Activated CD4-positive, alpha-beta T cell treated with anti-CD3 and anti-CD28 coated beads, Interleukin-2, amount 50 U/mL, for 1 hour (primary cell): Measurements from ENCODE around the gene CCNYL1.

ENCODE experiments used
- DNase-seq: peaks from one replicate; pipeline ENCODE4 v3.0.0-alpha.2; 2020

The CCNYL1 gene

DNA sequence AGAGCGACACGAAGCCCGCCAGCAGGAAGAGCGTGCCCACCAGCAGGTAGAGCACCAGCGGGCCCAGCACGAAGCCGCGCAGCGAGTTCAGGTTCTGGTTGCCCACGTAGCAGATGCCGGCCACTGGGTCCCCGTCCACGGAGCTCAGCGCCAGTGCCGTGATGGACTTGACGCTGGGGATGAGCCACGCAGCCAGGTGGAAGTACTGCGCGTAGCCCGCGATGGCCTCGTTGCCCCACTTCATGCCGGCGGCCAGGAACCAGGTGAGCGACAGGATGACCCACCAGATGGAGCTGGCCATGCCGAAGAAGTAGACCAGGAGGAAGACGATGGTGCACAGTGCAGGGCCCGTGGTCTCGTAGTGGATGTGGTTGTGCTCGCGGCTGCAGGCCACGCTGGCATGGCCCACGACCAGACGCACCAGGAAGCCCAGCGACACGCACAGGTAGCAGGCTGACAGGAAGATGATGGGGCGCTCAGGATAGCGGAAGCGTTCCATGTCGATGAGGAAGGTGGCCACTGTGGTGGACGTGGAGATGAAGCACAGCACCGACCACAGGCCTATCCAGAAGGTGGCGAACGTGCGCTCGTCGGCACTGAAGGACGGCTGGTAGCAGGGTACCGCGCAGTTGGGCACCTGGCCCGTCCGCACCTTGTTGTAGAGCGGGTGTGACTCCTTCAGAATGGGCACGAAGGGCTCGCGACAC is 56.2 kb downstream of the CCNYL1 start:
- no peak for DNase-seq

GRCh38 chr2:207768168-207768865 is 56.9 kb downstream of the CCNYL1 start:
- peak; percentile 13 for DNase-seq

DNA sequence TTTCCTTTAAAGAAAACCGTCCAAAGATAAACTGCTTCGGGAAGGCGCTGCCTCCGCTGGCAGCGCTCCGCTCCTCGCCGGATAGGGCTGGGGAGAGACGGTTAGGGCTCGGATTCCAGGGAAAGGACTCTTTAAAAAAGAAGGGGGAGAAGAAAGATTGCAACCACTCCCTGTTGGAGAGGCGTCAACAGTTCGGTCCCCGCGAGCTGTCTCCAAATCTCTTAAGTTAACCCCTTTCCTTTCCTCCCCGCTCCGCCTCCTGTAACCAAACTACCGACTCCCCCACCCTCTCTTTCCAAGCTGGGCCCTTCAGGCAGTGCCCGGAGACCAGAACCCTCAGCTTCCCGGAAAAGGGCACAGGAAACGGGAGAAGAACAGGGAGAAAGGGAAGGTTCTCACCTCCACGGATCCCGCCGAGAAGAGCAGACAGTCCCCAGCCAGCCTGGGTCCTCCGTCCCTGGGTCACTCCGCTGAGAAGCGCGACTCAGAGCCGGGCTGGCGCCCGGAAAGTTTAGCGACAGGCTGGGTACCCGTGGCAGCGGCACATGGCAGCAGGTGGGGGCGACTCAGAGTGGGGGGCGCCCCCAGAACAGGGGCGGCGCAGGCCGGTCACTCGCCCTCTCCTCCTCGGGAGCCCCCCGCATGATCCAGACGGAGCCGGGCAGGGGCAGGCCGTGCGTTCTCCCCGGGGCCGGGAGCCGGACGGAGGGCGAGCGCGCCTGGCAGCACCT is 57.6 kb downstream of the CCNYL1 start:
- DNase-seq, result peak; percentile 3

- no peak for DNase-seq
Measured at GRCh38 chr2:207770602-207771404, 59.4 kb downstream of the CCNYL1 start.

DNA sequence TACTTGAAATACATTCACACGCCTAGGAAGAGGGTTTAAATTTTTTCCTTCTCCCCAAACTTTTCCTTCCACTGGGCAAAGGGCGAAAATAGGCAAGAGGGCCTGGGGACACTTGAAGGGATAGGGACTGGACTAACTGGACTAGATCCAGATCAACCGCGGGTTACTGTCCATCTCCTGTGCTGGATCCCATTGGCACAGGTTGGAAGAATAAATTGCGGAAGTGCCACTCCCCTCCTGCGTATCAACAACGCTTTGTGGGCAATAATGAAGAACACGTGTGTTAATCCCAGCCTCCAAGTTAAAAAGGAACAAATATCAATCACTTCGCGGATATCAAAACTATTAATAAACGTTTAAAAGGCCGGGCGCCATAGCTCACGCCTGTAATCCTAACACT is 60.0 kb downstream of the CCNYL1 start:
- DNase-seq, result no peak

- no peak for DNase-seq
Measured at GRCh38 chr2:207772081-207772843, 60.8 kb downstream of the CCNYL1 start.

DNA sequence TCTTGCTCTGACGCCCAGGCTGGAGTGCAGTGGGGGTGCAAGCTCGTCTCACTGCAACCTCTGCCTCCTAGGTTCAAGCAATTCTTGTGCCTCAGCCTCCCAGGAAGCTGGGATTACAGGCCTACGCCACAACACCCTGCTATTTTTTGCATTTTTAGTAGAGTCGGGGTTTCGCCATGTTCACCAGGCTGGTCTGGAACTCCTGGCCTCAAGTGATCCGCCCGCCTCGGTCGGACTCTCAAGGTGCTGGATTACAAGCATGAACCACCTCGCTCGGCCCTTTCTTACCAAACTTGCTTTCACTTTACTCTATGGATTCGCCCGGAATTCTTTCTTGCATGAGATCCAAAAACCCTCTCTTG is 61.4 kb downstream of the CCNYL1 start:
- DNase-seq, result no peak

DNA sequence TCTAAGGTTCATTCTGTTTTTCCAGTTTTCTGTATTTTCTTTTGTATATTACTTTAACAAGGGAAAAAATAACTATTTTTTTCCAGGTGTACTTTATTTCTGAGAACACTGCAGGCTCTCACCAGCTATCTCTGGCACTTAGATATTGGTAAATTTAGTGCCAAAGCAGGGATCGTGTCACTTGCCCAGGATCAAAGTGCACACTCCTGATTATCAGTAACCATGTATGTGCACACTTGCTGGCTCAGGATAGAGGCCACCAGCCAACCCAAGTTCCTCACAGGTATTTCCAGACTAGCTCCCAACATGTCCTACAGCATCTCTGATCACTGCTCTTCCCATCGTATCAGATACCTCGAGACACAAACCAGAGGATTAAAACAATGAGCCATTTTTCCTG is 64.0 kb downstream of the CCNYL1 start:
- DNase-seq, result no peak

DNA sequence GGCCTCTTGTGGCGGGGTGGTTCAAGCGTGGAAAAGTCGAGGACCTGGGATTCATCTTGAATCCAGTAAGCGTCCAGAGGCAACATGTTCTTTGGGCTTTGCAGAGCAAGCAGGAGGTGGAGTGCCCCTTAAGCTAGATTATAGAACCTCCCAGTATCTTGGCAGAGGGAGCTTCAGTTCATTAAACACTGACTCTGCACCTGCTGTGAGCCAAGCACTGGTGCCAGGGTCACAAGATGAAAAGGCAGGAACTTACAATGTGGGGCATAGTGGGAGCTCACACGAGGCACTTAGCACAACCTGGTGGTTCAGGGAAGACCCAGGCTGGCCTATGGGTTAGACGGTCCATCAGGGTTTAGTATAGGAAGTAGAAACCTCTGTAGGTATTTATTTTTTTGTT is 65.7 kb downstream of the CCNYL1 start:
- no peak for DNase-seq

GRCh38 chr2:207778298-207778882 is 67.0 kb downstream of the CCNYL1 start:
- DNase-seq, result no peak

DNA sequence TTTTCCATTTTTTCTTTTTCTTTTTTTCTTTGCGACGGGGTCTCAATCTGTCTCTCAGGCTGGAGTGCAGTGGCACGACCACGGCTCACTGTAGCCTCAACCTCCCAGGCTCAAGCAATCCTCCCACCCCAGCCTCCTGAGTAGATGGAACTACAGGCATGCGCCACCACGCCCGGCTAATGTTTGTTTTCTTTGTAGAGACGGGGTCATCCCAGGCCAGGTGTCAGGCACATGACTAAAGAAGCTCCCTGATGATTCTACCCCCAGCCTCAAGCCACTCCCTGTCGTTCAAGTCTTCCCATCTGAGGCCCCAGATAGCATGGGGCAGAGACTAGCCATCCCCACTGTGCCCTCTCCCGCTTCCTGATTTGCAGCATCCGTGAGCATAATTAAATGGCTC is 68.1 kb downstream of the CCNYL1 start:
- DNase-seq, result no peak

DNA sequence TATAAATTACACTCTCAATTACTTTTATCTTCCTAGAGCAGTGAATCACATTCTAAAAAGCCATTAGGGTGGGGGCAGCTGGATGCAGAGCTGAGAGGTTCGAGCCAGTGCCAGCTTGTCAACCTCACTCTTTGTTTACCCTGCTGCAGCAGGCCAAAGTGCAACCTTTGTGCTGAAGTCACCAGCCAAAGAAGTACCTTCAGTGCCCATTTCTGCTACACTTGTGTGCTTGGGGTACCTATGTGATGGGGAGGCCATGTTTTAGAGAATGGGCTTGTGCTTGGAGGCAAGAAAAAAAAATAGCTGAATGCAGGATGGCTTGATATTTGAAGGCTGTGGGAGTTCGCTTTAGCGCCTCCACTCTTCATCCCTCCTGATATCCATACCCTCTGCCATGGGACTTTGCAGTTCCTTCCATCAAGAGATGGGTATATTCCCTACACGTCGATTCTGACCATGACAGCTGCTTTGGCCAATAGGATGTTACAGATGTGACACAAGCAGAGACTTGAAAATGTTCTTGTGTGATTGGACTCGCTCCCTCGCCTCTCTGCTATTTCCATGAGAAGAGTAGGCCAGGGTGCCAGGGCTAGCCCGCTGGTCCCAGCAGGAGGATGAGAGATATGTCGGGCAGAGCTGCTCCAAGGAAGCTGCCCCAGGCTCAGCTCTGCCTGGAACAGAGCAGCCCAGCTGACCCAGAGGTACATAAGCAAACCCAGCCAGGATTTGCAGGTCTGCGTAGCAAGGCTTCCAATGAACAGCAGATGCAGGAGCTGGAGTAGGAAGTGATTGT is 71.0 kb downstream of the CCNYL1 start:
- no peak for DNase-seq

DNA sequence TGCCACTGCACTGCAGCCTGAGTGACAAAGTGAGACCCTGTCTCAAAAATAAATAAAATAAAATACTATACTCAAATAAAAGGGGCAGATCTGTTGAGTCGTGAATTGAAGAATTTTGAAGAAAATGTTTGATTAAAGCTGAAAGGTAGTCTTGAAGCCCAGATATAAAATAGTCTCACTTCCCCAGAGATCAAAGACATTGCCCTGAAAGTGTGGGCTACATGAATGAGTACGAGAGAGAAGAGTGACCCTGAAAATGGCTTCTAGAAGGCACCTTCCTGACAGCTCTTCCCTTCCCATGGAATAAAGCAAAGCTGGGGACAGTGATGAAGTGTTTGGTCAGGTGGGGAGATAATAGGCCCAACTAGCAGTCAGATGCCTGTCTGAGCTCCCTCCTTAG is 72.1 kb downstream of the CCNYL1 start:
- DNase-seq, result no peak

GRCh38 chr2:207784898-207785297 is 73.5 kb downstream of the CCNYL1 start:
- DNase-seq, result no peak

GRCh38 chr2:207787017-207787416 is 75.6 kb downstream of the CCNYL1 start:
- no peak for DNase-seq

GRCh38 chr2:207787800-207788199 is 76.4 kb downstream of the CCNYL1 start:
- no peak for DNase-seq

- no peak for DNase-seq
Measured at GRCh38 chr2:207790898-207791297, 79.5 kb downstream of the CCNYL1 start.

- DNase-seq, result no peak
Measured at GRCh38 chr2:207791579-207792243, 80.3 kb downstream of the CCNYL1 start.

DNA sequence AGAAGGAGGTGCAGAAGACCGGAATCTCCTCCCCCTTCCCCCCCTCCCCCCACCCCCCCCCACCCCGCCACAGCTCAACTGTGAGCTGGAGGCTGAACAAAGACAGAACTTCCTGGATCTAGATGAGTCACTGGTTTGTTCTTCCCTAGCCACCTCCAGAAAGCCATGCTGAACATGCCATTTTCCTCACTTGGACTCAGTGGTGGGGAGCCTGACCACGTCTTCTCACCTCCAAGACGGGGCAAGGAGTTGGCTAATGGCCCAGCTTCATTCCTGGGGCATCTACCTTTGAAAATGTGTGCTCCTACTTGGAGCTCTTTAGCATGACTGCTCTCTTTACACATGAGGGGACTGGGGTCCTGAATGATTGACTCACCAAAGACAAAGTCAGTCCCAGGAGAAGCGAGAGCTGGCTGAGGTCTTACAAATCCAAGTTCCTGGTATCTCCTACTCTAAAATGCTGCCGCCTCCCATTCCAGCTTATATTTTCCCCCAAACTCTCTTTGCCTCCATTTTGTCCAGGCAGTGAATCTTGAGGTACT is 80.9 kb downstream of the CCNYL1 start:
- DNase-seq, result no peak
